ENCODE results near the gene RCOR1. TPM values are rescaled to one million over a fixed set of nuclear protein-coding genes. Genes with fewer than 3 reads are reported as not detected.

Gene RCOR1
- total RNA-seq, 1 experiment from 2014 or later = 25.4 TPM

GRCh38 chr14:102776761-102777710 is 184.6 kb downstream of the RCOR1 start, which contains the start of gene TRAF3:
Gene TRAF3, plus strand, starts transcription at chr14:102777449. Its CDS starts 92,753 bp downstream, at chr14:102870202.
- peaks cover 40% of the 10 kb centered on the region for H3K4me1 Mint-ChIP-seq
- H3K36me3 Mint-ChIP-seq = no peaks in the 10 kb centered on the region
- DNase-seq (ENCODE audit: low spot score) (peak; percentile 48), ATAC-seq (peak; percentile 12)
- H3K27me3 Mint-ChIP-seq (ENCODE audit: low read depth) = peaks cover 17% of the 10 kb centered on the region
- ChIA-PET POLR2A (no interaction called here), CTCF (interaction anchor here (0.9 to 1.5 kb wide), 3 partner anchors 8 to 140 kb away, joined by 3 to 6 read pairs (median 3); no protein-coding TSS in a partner anchor)
- peak within 1 kb of the TSS; percentile 85 for H3K4me3 Mint-ChIP-seq
- peak within 1 kb of the TSS; percentile 85; the same call in 1 of the 2 replicates for H3K27ac Mint-ChIP-seq
- no peaks in the 10 kb centered on the region for H3K9me3 Mint-ChIP-seq
- TF ChIP-seq SOX15 (CRISPR knock-in tag; IDR thresholded peaks at IDR 0.05) (no peak), HMGXB4 (CRISPR knock-in tag; IDR thresholded peaks at IDR 0.05) (0 out of 2 replicates have a peak, but pooled peaks have one; percentile 5)

GRCh38 chr14:102777711-102778337 is 185.4 kb downstream of the RCOR1 start:
- Mint-ChIP-seq H3K27ac (no peak overlapping the region), H3K4me1 (peaks cover 40% of the 10 kb centered on the region), H3K36me3 (no peaks in the 10 kb centered on the region), H3K27me3 (ENCODE audit: low read depth) (peaks cover 17% of the 10 kb centered on the region), H3K4me3 (peak overlapping the region; percentile 70), H3K9me3 (no peaks in the 10 kb centered on the region)
- peak; percentile 27 for ATAC-seq
- TF ChIP-seq ZNF671 (CRISPR knock-in tag; IDR thresholded peaks at IDR 0.05) = no peak
- no peak for TF ChIP-seq SP1 (CRISPR knock-in tag; conservative IDR thresholded peaks at IDR 0.05)
- 0 out of 2 replicates have a peak, but pooled peaks have one; percentile 21 for TF ChIP-seq HMGXB4 (CRISPR knock-in tag; IDR thresholded peaks at IDR 0.05)
- TF ChIP-seq ZNF121 (CRISPR knock-in tag; IDR thresholded peaks at IDR 0.05) = no peak
- TF ChIP-seq ESRRA (CRISPR knock-in tag; IDR thresholded peaks at IDR 0.05; ENCODE audit: borderline replicate concordance) = no peak
- ChIA-PET CTCF (no interaction called here), POLR2A (no interaction called here)
- no peak for DNase-seq (ENCODE audit: low spot score)

GRCh38 chr14:102778338-102779083 is 186.1 kb downstream of the RCOR1 start:
- DNase-seq (ENCODE audit: low spot score) = no peak
- no peak for ATAC-seq
- Mint-ChIP-seq H3K9me3 (no peaks in the 10 kb centered on the region), H3K36me3 (no peaks in the 10 kb centered on the region), H3K4me1 (peaks cover 34% of the 10 kb centered on the region), H3K4me3 (peak overlapping the region; percentile 70), H3K27ac (no peak overlapping the region), H3K27me3 (ENCODE audit: low read depth) (peaks cover 17% of the 10 kb centered on the region)
- POLR2A ChIA-PET = no interaction called here
- CTCF ChIA-PET = interaction anchor here (1.9 kb wide), 1 partner anchor 84 kb away, joined by 7 read pairs; no protein-coding TSS in a partner anchor
- no peak for TF ChIP-seq TEAD4 (CRISPR knock-in tag; IDR thresholded peaks at IDR 0.05)
- TF ChIP-seq RORB (CRISPR knock-in tag; IDR thresholded peaks at IDR 0.05) = no peak
- TF ChIP-seq TCF7 (CRISPR knock-in tag; IDR thresholded peaks at IDR 0.05; ENCODE audit: low read depth) = no peak
- TF ChIP-seq ZNF138 (CRISPR knock-in tag; conservative IDR thresholded peaks at IDR 0.05) = no peak
- TF ChIP-seq ZNF532 (CRISPR knock-in tag; IDR thresholded peaks at IDR 0.05; ENCODE audit: borderline replicate concordance) = no peak
- no peak for TF ChIP-seq ZSCAN18 (CRISPR knock-in tag; IDR thresholded peaks at IDR 0.05)
- TF ChIP-seq CDX4 (CRISPR knock-in tag; IDR thresholded peaks at IDR 0.05; ENCODE audit: borderline replicate concordance) = no peak
- no peak for TF ChIP-seq ZNF423 (CRISPR knock-in tag; IDR thresholded peaks at IDR 0.05)
- TF ChIP-seq TP53 (CRISPR knock-in tag; IDR thresholded peaks at IDR 0.05) = no peak
- no peak for TF ChIP-seq HMGXB4 (CRISPR knock-in tag; IDR thresholded peaks at IDR 0.05)
